Prostate gland (tissue), 2 donors: ENCODE data around the gene SEMA6A. TPM values are rescaled to one million over a fixed set of nuclear protein-coding genes. Genes with fewer than 3 reads are reported as not detected.
A peak's percentile ranks its signal among the peaks of the same experiment; 100 is the strongest.

Source experiments
- DNase-seq: peaks from one replicate; pipeline ENCODE4 v3.0.0-alpha.2; 2019; ENCODE audit warnings: low spot score
- H3K27ac ChIP-seq, 2 donors: fragments of 200-600 bp; sonication (generic); 2 replicates each; pipeline ENCODE4 v1.5.1; 2017 to 2019
- H3K27me3 ChIP-seq: fragments of 200-600 bp; sonication (generic); replicated peaks from 2 replicates; pipeline ENCODE4 v1.5.1; 2019; ENCODE audit not compliant: insufficient read depth
- H3K36me3 ChIP-seq, 2 donors: fragments of 200-600 bp; sonication (generic); 1 replicate in 1 of 2; 2 replicates in 1 of 2; pipeline versions ENCODE4 v1.5.1 to v1.8.1; 2017 to 2019
- H3K4me1 ChIP-seq: fragments of 200-600 bp; sonication (generic); replicated peaks from 2 replicates; pipeline ENCODE4 v1.5.1; 2019
- H3K4me3 ChIP-seq, 2 donors: fragments of 200-600 bp; sonication (generic); 2 replicates each; pipeline ENCODE4 v1.5.1; 2017 to 2019
- H3K9me3 ChIP-seq: fragments of 200-600 bp; sonication (generic); 2 replicates; pipeline ENCODE4 v1.5.1; 2017
- POLR2A ChIP-seq: fragments of 450-650 bp; IDR thresholded peaks from one replicate; pipeline ENCODE4 v1.6.1; 2016; ENCODE audit warnings: antibody characterized with exemption, mild to moderate bottlenecking
- POLR2AphosphoS5 ChIP-seq: sonication (generic); formaldehyde crosslinking; IDR thresholded peaks from one replicate; pipeline ENCODE4 v1.6.1; 2017; ENCODE audit warnings: antibody characterized with exemption
- WGBS: methylation state at CpG from one replicate; pipeline ENCODE4 v1.1.5; 2018; 5-methylcytosine and 5-hydroxymethylcytosine counted together
- intact Hi-C: fragments of 100-400 bp; cut with DNase I; formaldehyde crosslinking; loops from one replicate; pipeline ENCODE4 v1.14.2; 2022
- total RNA-seq, 2 donors: library from RNA; depleted of rRNA; stranded (reverse); fragments of >200 nt; gene quantifications; one replicate each; pipeline ENCODE4 v1.1.0, GENCODE V29; 2016
- TF ChIP-seq, protein P1 (sequence below), 4 experiments: fragments of 200-600 bp in 2 of 4; fragments of 450-650 bp in 2 of 4; sonication (generic) in 2 of 4; IDR thresholded peaks; 1 replicate in 3 of 4; 2 replicates in 1 of 4; pipeline ENCODE4 v1.5.1; 2016 to 2019; ENCODE audit warnings: antibody characterized with exemption in 4 of 4, mild to moderate bottlenecking in 2 of 4, moderate library complexity in 2 of 4

Gene SEMA6A
- total RNA-seq, 2 donors from 2014 or later: 12.8 to 57.1 TPM

DNA sequence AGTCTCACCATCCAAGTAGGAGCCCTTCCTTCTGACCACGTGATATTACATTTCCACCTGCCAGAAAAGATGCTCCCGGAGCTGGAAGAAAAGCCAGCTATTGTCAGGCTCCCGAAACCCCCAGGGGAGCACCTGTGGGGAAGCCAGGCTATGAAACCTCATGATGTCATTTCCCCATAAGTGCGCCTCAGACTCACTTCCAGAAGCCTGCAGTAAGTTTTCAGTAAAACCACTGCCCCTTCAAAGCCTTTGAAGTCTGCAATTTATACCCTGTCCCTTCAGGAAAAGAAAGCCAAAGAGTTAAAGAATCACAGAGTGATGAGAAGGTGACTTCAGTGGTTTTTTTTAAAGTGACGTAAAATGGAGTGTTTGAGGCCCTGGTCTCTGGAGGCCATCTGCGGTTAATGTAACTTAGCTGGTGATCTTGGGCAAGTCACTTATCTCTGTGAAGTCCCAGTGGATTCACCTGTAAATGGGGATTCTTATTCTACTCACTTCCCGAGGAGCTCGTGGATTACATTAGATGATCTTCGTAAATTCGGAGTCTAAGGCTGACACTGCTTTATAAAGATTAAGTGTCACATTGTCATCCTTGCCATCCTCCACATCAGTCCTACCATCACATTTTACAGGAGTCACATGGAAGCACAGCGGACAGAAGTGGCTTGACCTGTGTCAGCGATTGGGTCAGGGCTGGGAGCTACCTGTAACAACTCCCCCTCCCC, 2.6 kb upstream of the SEMA6A start:
- H3K4me1 ChIP-seq: no peaks in the 10 kb centered on the region
- H3K9me3 ChIP-seq: no peaks in the 10 kb centered on the region
- WGBS: 85% methylated on average over 12 of the region's 12 CpGs
- H3K27me3 ChIP-seq: no peaks in the 10 kb centered on the region
- H3K4me3 ChIP-seq: no peak overlapping the region
- no peak for TF ChIP-seq POLR2AphosphoS5
- TF ChIP-seq, protein P1, sequence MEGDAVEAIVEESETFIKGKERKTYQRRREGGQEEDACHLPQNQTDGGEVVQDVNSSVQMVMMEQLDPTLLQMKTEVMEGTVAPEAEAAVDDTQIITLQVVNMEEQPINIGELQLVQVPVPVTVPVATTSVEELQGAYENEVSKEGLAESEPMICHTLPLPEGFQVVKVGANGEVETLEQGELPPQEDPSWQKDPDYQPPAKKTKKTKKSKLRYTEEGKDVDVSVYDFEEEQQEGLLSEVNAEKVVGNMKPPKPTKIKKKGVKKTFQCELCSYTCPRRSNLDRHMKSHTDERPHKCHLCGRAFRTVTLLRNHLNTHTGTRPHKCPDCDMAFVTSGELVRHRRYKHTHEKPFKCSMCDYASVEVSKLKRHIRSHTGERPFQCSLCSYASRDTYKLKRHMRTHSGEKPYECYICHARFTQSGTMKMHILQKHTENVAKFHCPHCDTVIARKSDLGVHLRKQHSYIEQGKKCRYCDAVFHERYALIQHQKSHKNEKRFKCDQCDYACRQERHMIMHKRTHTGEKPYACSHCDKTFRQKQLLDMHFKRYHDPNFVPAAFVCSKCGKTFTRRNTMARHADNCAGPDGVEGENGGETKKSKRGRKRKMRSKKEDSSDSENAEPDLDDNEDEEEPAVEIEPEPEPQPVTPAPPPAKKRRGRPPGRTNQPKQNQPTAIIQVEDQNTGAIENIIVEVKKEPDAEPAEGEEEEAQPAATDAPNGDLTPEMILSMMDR (IDR thresholded peaks at IDR 0.05): no peak
- no peak for TF ChIP-seq POLR2A
- intact Hi-C loops: loop anchor here (10.0 kb wide), 2 partner anchors 48 to 442 kb away; no protein-coding TSS in a partner anchor
- H3K36me3 ChIP-seq: no peaks in the 10 kb centered on the region
- H3K27ac ChIP-seq: no peak overlapping the region
- DNase-seq: no peak

DNA sequence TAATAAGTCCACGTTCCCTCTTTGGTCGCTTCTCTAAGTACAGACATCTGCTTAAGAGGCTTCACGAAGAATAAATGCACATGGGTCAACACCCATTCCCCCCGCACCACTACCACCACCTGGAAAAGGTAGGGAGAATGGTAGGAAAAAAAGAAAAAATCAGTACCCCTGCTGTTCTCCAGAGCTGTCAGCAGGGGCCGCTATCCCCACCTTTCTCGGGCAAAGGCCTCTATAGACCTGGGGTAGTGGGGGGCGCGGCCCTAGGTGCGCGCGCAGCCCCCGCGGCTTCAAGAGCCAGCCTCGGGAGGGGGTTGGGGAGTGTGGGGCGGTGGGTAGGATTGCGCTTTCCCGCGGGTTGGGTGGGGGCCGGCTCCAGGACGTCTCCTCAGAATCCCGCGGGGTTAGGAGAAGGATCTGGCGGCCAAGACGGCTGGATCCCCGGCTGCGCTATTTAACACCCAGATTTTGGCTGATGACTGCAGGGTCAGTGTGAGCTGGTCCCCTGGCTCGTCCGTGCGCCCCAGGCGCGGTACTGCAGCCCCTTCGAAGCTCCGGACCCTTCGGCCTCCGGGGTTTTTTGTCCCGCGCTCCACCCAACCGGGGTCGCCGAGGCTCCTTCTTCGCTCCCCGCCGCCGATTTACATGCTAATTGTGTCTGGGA, 1.6 kb upstream of the SEMA6A start:
- WGBS: 6% methylated on average over 44 of the region's 44 CpGs

DNA sequence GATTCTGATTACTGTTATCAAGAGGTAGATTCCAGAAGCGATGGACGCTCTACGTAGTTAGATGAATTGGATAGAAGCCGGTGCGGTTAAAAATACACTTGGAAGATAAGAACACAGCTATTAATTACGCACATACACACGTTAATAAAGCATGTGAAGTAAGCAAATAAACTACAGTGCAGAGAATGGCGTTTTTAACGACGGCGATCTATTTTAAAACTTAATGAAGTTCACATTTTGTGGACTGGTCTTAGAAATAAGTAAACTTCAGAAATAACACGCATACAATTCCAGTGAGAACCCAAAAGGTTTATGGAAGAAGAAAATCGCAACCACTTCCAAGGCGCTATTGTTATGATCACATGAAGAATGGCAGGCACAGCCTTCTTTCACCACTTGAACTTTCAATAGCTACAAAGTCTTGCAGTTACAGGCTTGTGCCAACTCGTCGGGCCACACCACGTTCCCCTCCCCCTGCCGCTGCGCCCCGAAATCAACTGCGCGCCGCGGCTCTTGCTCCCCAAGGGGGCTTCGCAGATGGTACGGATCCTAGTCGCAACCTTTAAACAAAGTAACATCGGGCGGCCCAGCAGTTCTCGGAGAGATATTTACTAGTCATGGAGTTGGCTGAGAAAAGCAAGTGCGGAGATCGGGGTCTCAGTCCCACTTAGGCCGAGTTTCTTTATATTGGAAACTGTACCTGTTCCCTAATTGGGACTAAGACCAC, 866 bp upstream of the SEMA6A start:
- TF ChIP-seq, protein P1 (IDR thresholded peaks at IDR 0.05): no peak
- TF ChIP-seq POLR2A: no peak
- no peak for TF ChIP-seq POLR2AphosphoS5
- intact Hi-C loops: loop anchor here (10.0 kb wide), 2 partner anchors 49 to 441 kb away; no protein-coding TSS in a partner anchor
- Histone ChIP-seq H3K4me3 (peak overlapping the region; percentile 39 to 51), H3K27ac (peak overlapping the region; percentile 44 to 45), H3K36me3 (no peaks in the 10 kb centered on the region), H3K4me1 (no peaks in the 10 kb centered on the region), H3K27me3 (no peaks in the 10 kb centered on the region), H3K9me3 (no peaks in the 10 kb centered on the region)
- under 1% methylated on average over 33 of the region's 33 CpGs for WGBS
- DNase-seq: peak; percentile 22

More for the DNA sequence above, 1.6 kb upstream of the SEMA6A start:
- H3K27me3 ChIP-seq: no peaks in the 10 kb centered on the region
- no peaks in the 10 kb centered on the region for H3K36me3 ChIP-seq
- peak; percentile 16 for DNase-seq
- H3K27ac ChIP-seq: peak overlapping the region; percentile 3 to 45
- TF ChIP-seq POLR2A: no peak
- TF ChIP-seq, protein P1 (IDR thresholded peaks at IDR 0.05): peak; percentile 56 to 79 (median 65)
- TF ChIP-seq POLR2AphosphoS5: no peak
- H3K9me3 ChIP-seq: no peaks in the 10 kb centered on the region
- intact Hi-C loops: loop anchor here (10.0 kb wide), 2 partner anchors 49 to 441 kb away; no protein-coding TSS in a partner anchor
- no peaks in the 10 kb centered on the region for H3K4me1 ChIP-seq
- peak overlapping the region; percentile 39 to 51 for H3K4me3 ChIP-seq

DNA sequence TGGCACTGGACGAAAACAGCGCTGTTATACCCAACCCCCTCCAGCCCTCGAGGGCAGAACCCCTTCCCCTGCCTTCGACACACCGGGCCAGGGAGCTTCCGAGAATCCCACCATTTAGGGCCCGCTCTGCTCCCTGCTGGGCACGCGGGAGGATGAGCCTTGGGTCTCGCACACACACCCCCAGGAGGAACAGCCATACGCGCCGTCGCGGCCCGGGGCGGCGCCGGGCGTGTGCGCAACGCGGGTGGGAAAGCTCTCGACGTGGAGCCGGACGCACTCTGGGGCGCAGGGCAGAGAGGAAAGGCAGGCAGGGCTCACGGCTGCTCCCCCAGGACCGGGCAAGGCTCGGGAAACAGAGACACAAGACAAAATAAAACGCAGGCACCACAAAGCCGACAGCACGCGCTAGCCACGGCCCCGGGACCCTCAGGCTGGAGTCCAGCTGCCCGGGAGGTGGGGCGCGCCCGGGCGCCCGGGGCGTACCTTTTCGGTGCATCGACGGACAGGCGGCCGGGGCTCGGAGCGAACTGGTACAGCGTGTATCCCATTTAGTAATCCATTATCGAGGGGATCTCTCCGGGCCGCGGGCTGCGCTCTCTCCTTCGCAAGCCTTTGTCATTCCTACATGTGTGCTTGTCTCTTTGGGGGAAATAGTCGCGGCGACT, 789 bp downstream of the SEMA6A start:
- Histone ChIP-seq H3K4me1 (no peaks in the 10 kb centered on the region), H3K27me3 (no peaks in the 10 kb centered on the region), H3K9me3 (no peaks in the 10 kb centered on the region), H3K27ac (peak overlapping the region; percentile 29 to 44), H3K4me3 (peak overlapping the region; percentile 39 to 51), H3K36me3 (no peaks in the 10 kb centered on the region)
- intact Hi-C loops: loop anchor here (5.0 to 10.0 kb wide), 3 partner anchors 51 to 439 kb away; no protein-coding TSS in a partner anchor
- peak; percentile 7 for DNase-seq
- TF ChIP-seq POLR2A (no peak), POLR2AphosphoS5 (no peak)
- TF ChIP-seq, protein P1 (IDR thresholded peaks at IDR 0.05): no peak
- WGBS: under 1% methylated on average over 41 of the region's 61 CpGs
